Muscle of leg (tissue), 11 donors: ENCODE results near the gene ASS1. TPM values are rescaled to one million over a fixed set of nuclear protein-coding genes. Genes with fewer than 3 reads are reported as not detected.
"Not testable (repeated sequence)": the region's sequence is repeated elsewhere in the genome, so short reads cannot be mapped to it uniquely, and the experiment has no call there.

Source experiments
- DNase-seq: peaks from one replicate; pipeline ENCODE4 v3.0.0; 2013
- H3K27ac ChIP-seq: one replicate; pipeline ENCODE4 v1.5.1; 2013; ENCODE audit warnings: mild to moderate bottlenecking, low read length, control low read depth
- H3K27me3 ChIP-seq: one replicate; pipeline ENCODE4 v1.6.1; 2013; ENCODE audit warnings: low read length; ENCODE audit not compliant: control insufficient read depth, insufficient read depth
- H3K36me3 ChIP-seq: one replicate; pipeline ENCODE4 v1.6.1; 2013; ENCODE audit warnings: low read length; ENCODE audit not compliant: control insufficient read depth, insufficient read depth
- H3K4me1 ChIP-seq: one replicate; pipeline ENCODE4 v1.6.1; 2013; ENCODE audit warnings: low read length; ENCODE audit not compliant: control insufficient read depth, insufficient read depth
- H3K4me3 ChIP-seq: one replicate; pipeline ENCODE4 v1.5.1; 2013; ENCODE audit warnings: low read length, control low read depth
- H3K9me3 ChIP-seq: replicated peaks from 2 replicates; pipeline ENCODE4 v1.6.1; 2013; ENCODE audit warnings: low read depth, low read length; ENCODE audit not compliant: control insufficient read depth
- WGBS: methylation state at CpG from one replicate; pipeline ENCODE4 v1.1.5; 2013; ENCODE audit warnings: missing lambda C conversion rate; ENCODE audit not compliant: insufficient coverage; 5-methylcytosine and 5-hydroxymethylcytosine counted together
- polyA plus RNA-seq, 8 donors: library from polyadenylated mRNA; unstranded; fragments of 120-200 nt; gene quantifications; one replicate each; pipeline versions ENCODE4 v1.2.1 to v1.2.3, GENCODE V29; 2013; ENCODE audit warnings: inconsistent platforms in 1 of 8, low replicate concordance in 1 of 8; ENCODE audit not compliant: insufficient read length in 8 of 8, insufficient read depth in 1 of 8
- total RNA-seq: library from RNA; stranded (reverse); fragments of 120-200 nt; gene quantifications from one replicate; pipeline ENCODE4 v1.2.4, GENCODE V29; 2013

ASS1 gene
- total and polyA plus RNA-seq, 9 donors = 36.4 to 72.7 (median 52.9) TPM

- no peaks in the 10 kb centered on the region for H3K36me3 ChIP-seq
- peaks cover 17% of the 10 kb centered on the region for H3K4me1 ChIP-seq
- no peak overlapping the region for H3K4me3 ChIP-seq
- WGBS = 76% methylated on average over 7 of the region's 17 CpGs
- H3K27me3 ChIP-seq = peaks cover 44% of the 10 kb centered on the region
- H3K9me3 ChIP-seq = no peaks in the 10 kb centered on the region
- H3K27ac ChIP-seq = no peak overlapping the region
- DNase-seq = peak; percentile 3
Measured at GRCh38 chr9:130431536-130432303, 13.0 kb upstream of the ASS1 start.

GRCh38 chr9:130432362-130432761, 12.4 kb upstream of the ASS1 start:
- no peaks in the 10 kb centered on the region for H3K36me3 ChIP-seq
- no peak overlapping the region for H3K27ac ChIP-seq
- H3K9me3 ChIP-seq = no peaks in the 10 kb centered on the region
- peak; percentile 2 for DNase-seq
- no peak overlapping the region for H3K4me3 ChIP-seq
- H3K27me3 ChIP-seq = peaks cover 44% of the 10 kb centered on the region
- 84% methylated on average over 7 of the region's 11 CpGs for WGBS
- peaks cover 11% of the 10 kb centered on the region for H3K4me1 ChIP-seq

- no peak for DNase-seq
- H3K9me3 ChIP-seq = no peaks in the 10 kb centered on the region
- WGBS = 51% methylated on average over 16 of the region's 16 CpGs
- H3K36me3 ChIP-seq = no peaks in the 10 kb centered on the region
- peaks cover 11% of the 10 kb centered on the region for H3K4me1 ChIP-seq
- peak overlapping the region; percentile 10 for H3K4me3 ChIP-seq
- H3K27me3 ChIP-seq = peaks cover 44% of the 10 kb centered on the region
- no peak overlapping the region for H3K27ac ChIP-seq
Measured at GRCh38 chr9:130432796-130433167, 12.0 kb upstream of the ASS1 start.

- no peak overlapping the region for H3K27ac ChIP-seq
- peaks cover 11% of the 10 kb centered on the region for H3K4me1 ChIP-seq
- DNase-seq = peak; percentile 55
- H3K4me3 ChIP-seq = peak overlapping the region; percentile 10
- WGBS = 2% methylated on average over 90 of the region's 92 CpGs
- H3K27me3 ChIP-seq = peaks cover 48% of the 10 kb centered on the region
- no peaks in the 10 kb centered on the region for H3K36me3 ChIP-seq
- H3K9me3 ChIP-seq = no peaks in the 10 kb centered on the region
Measured at GRCh38 chr9:130433168-130433946, 11.4 kb upstream of the ASS1 start.

- H3K27me3 ChIP-seq = peaks cover 48% of the 10 kb centered on the region
- peaks cover 11% of the 10 kb centered on the region for H3K4me1 ChIP-seq
- no peak overlapping the region for H3K4me3 ChIP-seq
- no peak overlapping the region for H3K27ac ChIP-seq
- H3K36me3 ChIP-seq = no peaks in the 10 kb centered on the region
- no peaks in the 10 kb centered on the region for H3K9me3 ChIP-seq
- no peak for DNase-seq
- WGBS = 45% methylated on average over 9 of the region's 9 CpGs
Measured at GRCh38 chr9:130433947-130434262, 10.9 kb upstream of the ASS1 start.

GRCh38 chr9:130434656-130435055, 10.1 kb upstream of the ASS1 start:
- not testable (repeated sequence) for H3K9me3 ChIP-seq, H3K36me3 ChIP-seq, DNase-seq, H3K27ac ChIP-seq, H3K4me3 ChIP-seq
- Histone ChIP-seq H3K4me1 (peaks cover 11% of the 10 kb centered on the region), H3K27me3 (peaks cover 45% of the 10 kb centered on the region)
- no CpG with 5 or more reads among the region's 5 CpGs for WGBS

GRCh38 chr9:130437011-130437789, 7.6 kb upstream of the ASS1 start:
- 83% methylated on average over 6 of the region's 15 CpGs for WGBS
- peak; percentile 1 for DNase-seq

GRCh38 chr9:130438382-130438981, 6.3 kb upstream of the ASS1 start:
- H3K4me3 ChIP-seq = no peak overlapping the region
- no peak for DNase-seq
- H3K4me1 ChIP-seq = peaks cover 7% of the 10 kb centered on the region
- WGBS = 74% methylated on average over 4 of the region's 6 CpGs
- no peak overlapping the region for H3K27ac ChIP-seq
- peaks cover 29% of the 10 kb centered on the region for H3K27me3 ChIP-seq
- no peaks in the 10 kb centered on the region for H3K36me3 ChIP-seq
- H3K9me3 ChIP-seq = peaks cover 10% of the 10 kb centered on the region

More at GRCh38 chr9:130437011-130437789, 7.6 kb upstream of the ASS1 start:
- Histone ChIP-seq H3K27me3 (peaks cover 33% of the 10 kb centered on the region), H3K4me1 (peaks cover 11% of the 10 kb centered on the region), H3K9me3 (peaks cover 9% of the 10 kb centered on the region), H3K27ac (no peak overlapping the region), H3K4me3 (no peak overlapping the region), H3K36me3 (no peaks in the 10 kb centered on the region)

GRCh38 chr9:130441031-130441430, 3.7 kb upstream of the ASS1 start:
- no peak for DNase-seq
- H3K27ac ChIP-seq = no peak overlapping the region
- H3K27me3 ChIP-seq = peaks cover 34% of the 10 kb centered on the region
- H3K36me3 ChIP-seq = no peaks in the 10 kb centered on the region
- peaks cover 18% of the 10 kb centered on the region for H3K4me1 ChIP-seq
- H3K9me3 ChIP-seq = peaks cover 10% of the 10 kb centered on the region
- no CpG with 5 or more reads among the region's 1 CpG for WGBS
- H3K4me3 ChIP-seq = no peak overlapping the region
